ENCODE results near the gene IKBKE.

Gene IKBKE

DNA sequence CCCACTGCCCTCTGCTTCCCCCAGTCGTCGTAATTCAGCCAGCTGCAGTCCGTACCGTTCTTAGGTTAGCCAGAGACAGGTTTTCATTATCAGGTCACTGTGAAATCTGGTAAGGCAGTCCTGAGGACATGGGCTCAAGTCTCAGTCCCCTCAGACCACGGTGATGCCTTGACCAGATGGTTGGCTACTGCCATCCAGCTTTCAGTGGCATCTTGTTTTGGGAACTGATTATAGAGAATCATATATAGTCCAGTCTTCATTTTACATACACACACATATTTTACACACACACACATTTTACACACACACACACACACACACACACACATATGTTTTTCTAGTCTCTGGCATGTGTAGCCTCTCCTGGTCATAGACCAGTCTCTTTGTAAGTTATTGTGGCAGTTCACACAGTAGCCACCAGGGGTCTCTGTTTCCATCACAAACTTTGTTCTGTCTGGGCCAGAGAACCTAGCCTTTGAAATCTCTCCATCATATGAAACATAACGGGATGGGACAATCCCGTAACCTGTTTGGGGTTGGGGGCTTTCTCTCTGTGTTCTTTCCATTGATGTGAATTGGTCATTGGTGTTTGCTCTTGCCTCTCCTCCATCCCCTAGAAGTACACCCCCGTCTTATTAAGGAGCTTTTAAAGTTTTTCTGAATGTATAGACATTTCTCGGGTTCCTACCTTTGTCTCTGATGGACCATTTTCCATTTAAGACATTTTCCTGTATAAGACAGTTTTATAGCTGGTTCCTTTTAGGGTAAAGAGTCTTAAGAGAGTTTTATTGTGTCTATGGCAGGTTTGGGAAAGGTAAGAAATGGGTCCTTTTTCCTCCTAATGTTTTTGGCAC, 8.4 kb upstream of the IKBKE start:
- TF ChIP-seq, protein P1, sequence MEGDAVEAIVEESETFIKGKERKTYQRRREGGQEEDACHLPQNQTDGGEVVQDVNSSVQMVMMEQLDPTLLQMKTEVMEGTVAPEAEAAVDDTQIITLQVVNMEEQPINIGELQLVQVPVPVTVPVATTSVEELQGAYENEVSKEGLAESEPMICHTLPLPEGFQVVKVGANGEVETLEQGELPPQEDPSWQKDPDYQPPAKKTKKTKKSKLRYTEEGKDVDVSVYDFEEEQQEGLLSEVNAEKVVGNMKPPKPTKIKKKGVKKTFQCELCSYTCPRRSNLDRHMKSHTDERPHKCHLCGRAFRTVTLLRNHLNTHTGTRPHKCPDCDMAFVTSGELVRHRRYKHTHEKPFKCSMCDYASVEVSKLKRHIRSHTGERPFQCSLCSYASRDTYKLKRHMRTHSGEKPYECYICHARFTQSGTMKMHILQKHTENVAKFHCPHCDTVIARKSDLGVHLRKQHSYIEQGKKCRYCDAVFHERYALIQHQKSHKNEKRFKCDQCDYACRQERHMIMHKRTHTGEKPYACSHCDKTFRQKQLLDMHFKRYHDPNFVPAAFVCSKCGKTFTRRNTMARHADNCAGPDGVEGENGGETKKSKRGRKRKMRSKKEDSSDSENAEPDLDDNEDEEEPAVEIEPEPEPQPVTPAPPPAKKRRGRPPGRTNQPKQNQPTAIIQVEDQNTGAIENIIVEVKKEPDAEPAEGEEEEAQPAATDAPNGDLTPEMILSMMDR (IDR thresholded peaks at IDR 0.05): peak; percentile 98
- no peak for TF ChIP-seq ZFX (IDR thresholded peaks at IDR 0.05; ENCODE audit: borderline replicate concordance)
- no peak overlapping the region for H3K27ac ChIP-seq

DNA sequence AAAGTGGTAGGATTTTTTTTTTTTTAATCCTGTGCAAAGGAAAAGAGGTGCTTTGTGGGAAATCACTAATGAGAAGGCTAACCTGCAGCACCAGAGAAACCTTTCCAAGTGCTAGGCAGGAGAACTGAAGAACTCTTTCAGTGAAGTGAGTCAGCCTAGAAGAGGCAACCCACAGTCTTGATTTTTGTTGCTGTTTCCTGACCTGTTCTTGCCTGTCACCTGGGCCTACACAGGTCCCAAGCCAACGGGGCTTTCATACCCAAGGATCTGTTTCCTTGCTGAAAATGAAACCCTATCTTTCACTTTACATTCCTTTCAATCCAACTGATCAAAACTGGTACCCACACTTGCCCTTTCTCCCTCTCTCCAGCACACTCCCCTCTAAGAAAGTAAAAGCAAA, 7.1 kb upstream of the IKBKE start:
- H3K27ac ChIP-seq: no peak overlapping the region
- no peak for TF ChIP-seq ZFX (IDR thresholded peaks at IDR 0.05; ENCODE audit: borderline replicate concordance)
- TF ChIP-seq, protein P1 (IDR thresholded peaks at IDR 0.05): no peak

DNA sequence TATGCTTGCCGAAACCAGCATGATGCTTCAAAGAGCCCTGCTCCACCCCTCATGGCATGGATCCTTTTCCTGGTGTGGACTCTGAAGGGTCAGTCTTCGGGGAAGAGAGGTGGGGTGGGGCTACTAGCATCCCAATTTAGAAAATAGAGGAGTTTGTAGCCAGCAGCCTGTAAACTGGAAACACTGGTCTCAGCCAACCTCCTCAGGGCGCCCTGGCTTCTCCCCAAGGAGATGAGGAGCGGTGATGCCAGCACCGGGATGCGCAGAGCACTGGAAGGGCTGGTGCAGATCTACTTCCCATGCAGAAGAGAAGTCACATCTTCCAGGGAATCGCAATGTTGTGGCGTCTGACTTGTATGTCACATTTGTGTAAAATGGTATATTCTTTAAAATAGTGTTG, 6.4 kb upstream of the IKBKE start:
- TF ChIP-seq, protein P1 (IDR thresholded peaks at IDR 0.05): no peak
- no peak for TF ChIP-seq ZFX (IDR thresholded peaks at IDR 0.05; ENCODE audit: borderline replicate concordance)
- no peak overlapping the region for H3K27ac ChIP-seq

DNA sequence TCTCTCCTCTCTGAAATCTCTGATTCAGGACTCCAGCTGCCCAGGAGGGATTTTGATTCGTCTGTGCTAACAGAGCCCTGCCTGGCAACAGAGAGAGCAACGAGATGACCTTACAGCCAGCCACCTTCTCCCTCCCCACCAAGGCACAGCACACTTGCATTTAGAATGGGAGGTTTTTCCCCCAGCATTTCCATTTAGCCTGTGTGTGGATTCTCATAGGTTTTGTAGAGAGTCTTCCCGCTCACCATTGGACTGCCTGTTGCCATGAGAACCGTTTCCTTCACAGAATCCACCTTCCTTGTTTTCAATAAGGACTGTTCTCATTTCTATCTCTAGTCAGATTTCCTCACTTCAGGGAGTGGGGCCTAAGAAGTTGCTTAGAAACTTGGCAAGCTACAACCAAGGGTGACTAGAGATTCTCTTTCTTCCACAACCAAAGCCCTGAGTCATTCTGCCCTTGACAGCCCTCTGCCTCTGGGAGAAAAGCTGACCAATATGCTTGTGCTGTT, 5.8 kb upstream of the IKBKE start:
- H3K27ac ChIP-seq: no peak overlapping the region
- TF ChIP-seq, protein P1 (IDR thresholded peaks at IDR 0.05): no peak
- no peak for TF ChIP-seq ZFX (IDR thresholded peaks at IDR 0.05; ENCODE audit: borderline replicate concordance)

DNA sequence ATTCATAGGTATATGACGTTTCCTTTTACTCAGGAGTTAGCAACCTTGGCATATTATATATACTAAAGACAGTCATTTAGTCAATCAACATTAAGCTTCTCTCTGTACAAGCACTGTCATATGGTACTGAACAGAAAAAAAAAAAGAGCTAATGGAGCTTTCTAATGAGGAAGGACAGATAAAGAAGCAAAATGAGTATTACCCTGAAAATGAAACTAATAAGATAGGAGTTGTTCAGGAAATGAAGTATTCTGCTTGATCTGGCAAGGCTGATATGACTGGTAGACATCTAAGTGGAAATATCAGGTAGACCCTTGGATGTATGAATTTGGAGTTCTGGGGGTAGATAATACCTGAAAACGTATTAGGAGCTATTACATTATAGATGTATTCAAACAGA, 4.3 kb upstream of the IKBKE start:
- H3K27ac ChIP-seq: no peak overlapping the region
- TF ChIP-seq, protein P1 (IDR thresholded peaks at IDR 0.05): no peak
- TF ChIP-seq ZFX (IDR thresholded peaks at IDR 0.05; ENCODE audit: borderline replicate concordance): no peak

DNA sequence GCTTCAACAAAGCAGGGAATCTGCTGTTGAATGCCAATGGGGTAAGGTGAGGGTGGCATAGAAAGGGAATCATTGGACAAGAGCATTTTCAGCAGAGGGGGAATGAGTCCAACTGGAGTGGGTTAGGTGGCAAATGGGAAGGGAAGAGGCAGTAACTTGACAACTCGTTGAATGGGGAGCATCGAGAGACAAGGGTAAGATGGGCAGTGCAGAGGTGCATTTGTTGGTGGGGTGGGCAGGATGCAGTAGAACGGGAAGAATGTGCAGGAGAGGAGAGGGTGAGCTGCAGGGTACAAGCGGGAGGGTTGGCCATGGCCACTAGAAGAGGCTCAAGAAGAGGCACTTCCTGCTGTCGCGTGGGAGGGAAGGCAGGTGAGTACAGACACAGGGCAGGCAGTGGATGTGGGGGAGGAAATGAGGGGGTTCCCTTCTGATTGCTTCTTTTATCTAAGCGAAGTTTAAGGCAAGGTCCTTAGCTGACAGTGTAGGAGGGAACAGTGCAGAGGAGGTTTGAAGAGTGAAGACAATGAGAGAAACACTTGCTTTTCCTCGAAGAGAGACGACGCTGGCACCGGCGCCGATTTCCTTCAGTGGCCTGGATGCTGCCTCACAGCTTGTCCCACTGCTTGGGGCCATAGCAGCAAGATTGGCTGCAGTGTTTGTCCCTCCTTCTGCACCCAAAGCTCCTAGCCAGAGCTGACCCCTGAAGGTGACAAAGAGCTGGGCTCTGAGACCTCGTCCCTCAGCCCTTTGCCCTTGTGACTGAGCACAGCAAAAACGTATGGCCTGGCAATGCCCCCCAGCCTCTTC, 3.2 kb upstream of the IKBKE start:
- no peak overlapping the region for H3K27ac ChIP-seq
- TF ChIP-seq, protein P1 (IDR thresholded peaks at IDR 0.05): no peak
- no peak for TF ChIP-seq ZFX (IDR thresholded peaks at IDR 0.05; ENCODE audit: borderline replicate concordance)

All from 22Rv1 (cell line).